Measurements from ENCODE around the gene LDHD.
A peak's percentile ranks its signal among the peaks of the same experiment; 100 is the strongest.
"Not testable (repeated sequence)": the region's sequence is repeated elsewhere in the genome, so short reads cannot be mapped to it uniquely, and the experiment has no call there.

Gene LDHD

GRCh38 chr16:75100603-75100990 is 16.0 kb downstream of the LDHD start:
- DNase-seq (ENCODE audit: insufficient read length, low spot score) (no peak), FAIRE-seq (no peak)

GRCh38 chr16:75099738-75100602 is 16.6 kb downstream of the LDHD start:
- peak; percentile 58 for FAIRE-seq
- no peak for DNase-seq (ENCODE audit: insufficient read length, low spot score)

- FAIRE-seq (no peak), DNase-seq (ENCODE audit: insufficient read length, low spot score) (no peak)
Observed at GRCh38 chr16:75099075-75099667, 17.4 kb downstream of the LDHD start.

- FAIRE-seq (no peak), DNase-seq (ENCODE audit: insufficient read length, low spot score) (no peak)
Observed at GRCh38 chr16:75097941-75098901, 18.4 kb downstream of the LDHD start.

GRCh38 chr16:75097191-75097761 is 19.3 kb downstream of the LDHD start:
- no peak for DNase-seq (ENCODE audit: insufficient read length, low spot score)

GRCh38 chr16:75096656-75097055 is 19.9 kb downstream of the LDHD start:
- FAIRE-seq = no peak

More at GRCh38 chr16:75097191-75097761, 19.3 kb downstream of the LDHD start:
- FAIRE-seq = no peak

GRCh38 chr16:75095204-75095621 is 21.4 kb downstream of the LDHD start:
- DNase-seq (ENCODE audit: insufficient read length, low spot score) (no peak), FAIRE-seq (no peak)

More at GRCh38 chr16:75096656-75097055, 19.9 kb downstream of the LDHD start:
- no peak for DNase-seq (ENCODE audit: insufficient read length, low spot score)

- FAIRE-seq (no peak), DNase-seq (ENCODE audit: insufficient read length, low spot score) (no peak)
Observed at GRCh38 chr16:75093598-75094540, 22.7 kb downstream of the LDHD start.

GRCh38 chr16:75092777-75093176 is 23.8 kb downstream of the LDHD start:
- DNase-seq (ENCODE audit: insufficient read length, low spot score) = no peak
- peak; percentile 60 for FAIRE-seq

- not testable (repeated sequence) for FAIRE-seq; DNase-seq (ENCODE audit: insufficient read length, low spot score)
Observed at GRCh38 chr16:75091619-75092018, 25.0 kb downstream of the LDHD start.

- FAIRE-seq = not testable (repeated sequence)
Observed at GRCh38 chr16:75090899-75091298, 25.7 kb downstream of the LDHD start.

GRCh38 chr16:75089486-75090202 is 26.9 kb downstream of the LDHD start:
- FAIRE-seq (no peak), DNase-seq (ENCODE audit: insufficient read length, low spot score) (no peak)

More at GRCh38 chr16:75090899-75091298, 25.7 kb downstream of the LDHD start:
- not testable (repeated sequence) for DNase-seq (ENCODE audit: insufficient read length, low spot score)

GRCh38 chr16:75088934-75089333 is 27.6 kb downstream of the LDHD start:
- DNase-seq (ENCODE audit: insufficient read length, low spot score) = no peak
- no peak for FAIRE-seq

- no peak for DNase-seq (ENCODE audit: insufficient read length, low spot score)
- no peak for FAIRE-seq
Observed at GRCh38 chr16:75088216-75088615, 28.4 kb downstream of the LDHD start.

- FAIRE-seq (no peak), DNase-seq (ENCODE audit: insufficient read length, low spot score) (peak; percentile 86)
Observed at GRCh38 chr16:75087375-75087979, 29.1 kb downstream of the LDHD start.

- peak; percentile 74 for FAIRE-seq
- DNase-seq (ENCODE audit: insufficient read length, low spot score) = no peak
Observed at GRCh38 chr16:75086688-75087374, 29.7 kb downstream of the LDHD start.

GRCh38 chr16:75086281-75086680 is 30.3 kb downstream of the LDHD start:
- DNase-seq (ENCODE audit: insufficient read length, low spot score) (no peak), FAIRE-seq (no peak)

GRCh38 chr16:75085556-75085955 is 31.0 kb downstream of the LDHD start:
- FAIRE-seq (no peak), DNase-seq (ENCODE audit: insufficient read length, low spot score) (no peak)
